ENCODE data around the gene SYNPO.

Gene SYNPO

DNA sequence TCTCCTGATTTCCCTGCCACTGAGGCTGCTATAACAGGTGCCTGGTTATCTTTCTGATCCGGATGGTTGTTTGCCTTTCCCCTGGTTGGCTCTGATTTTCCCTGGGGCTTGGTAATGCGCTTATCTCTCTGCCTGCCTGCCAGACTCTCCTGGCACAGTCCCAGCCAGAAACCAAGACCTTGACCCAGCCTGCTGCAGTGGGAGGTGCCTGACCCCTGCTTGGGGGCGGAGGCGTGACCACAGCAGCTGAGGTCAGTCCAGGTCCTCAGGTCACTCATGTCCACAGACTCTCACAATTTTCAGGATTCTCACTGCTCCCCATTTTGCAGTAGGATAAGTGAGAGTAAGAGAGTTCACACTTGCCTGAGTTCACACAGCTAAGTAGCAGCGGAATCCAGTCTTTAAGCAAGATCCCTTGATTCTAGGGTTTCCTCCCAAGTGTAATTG lies 24.4 kb upstream of the SYNPO start:
- H3K36me3 ChIP-seq (ENCODE audit: control insufficient read depth, low read length) = no peaks in the 10 kb centered on the region
- no peaks in the 10 kb centered on the region for H4K20me1 ChIP-seq (ENCODE audit: control insufficient read depth, insufficient read depth, low read depth, low read length)
- H3K4me3 ChIP-seq (ENCODE audit: low read length) = no peak overlapping the region
- H3K9me3 ChIP-seq (ENCODE audit: control insufficient read depth, insufficient read depth, low read length) = no peaks in the 10 kb centered on the region
- peaks cover 3% of the 10 kb centered on the region; the same call in 1 of the 2 replicates for H3K27me3 ChIP-seq (ENCODE audit: control insufficient read depth, low read length)
- no peak overlapping the region for H3K27ac ChIP-seq (ENCODE audit: low read depth, low read length)
- no peak for TF ChIP-seq EZH2phosphoT487 (IDR thresholded peaks at IDR 0.05; ENCODE audit: borderline replicate concordance, low read length)
- TF ChIP-seq, protein P1, sequence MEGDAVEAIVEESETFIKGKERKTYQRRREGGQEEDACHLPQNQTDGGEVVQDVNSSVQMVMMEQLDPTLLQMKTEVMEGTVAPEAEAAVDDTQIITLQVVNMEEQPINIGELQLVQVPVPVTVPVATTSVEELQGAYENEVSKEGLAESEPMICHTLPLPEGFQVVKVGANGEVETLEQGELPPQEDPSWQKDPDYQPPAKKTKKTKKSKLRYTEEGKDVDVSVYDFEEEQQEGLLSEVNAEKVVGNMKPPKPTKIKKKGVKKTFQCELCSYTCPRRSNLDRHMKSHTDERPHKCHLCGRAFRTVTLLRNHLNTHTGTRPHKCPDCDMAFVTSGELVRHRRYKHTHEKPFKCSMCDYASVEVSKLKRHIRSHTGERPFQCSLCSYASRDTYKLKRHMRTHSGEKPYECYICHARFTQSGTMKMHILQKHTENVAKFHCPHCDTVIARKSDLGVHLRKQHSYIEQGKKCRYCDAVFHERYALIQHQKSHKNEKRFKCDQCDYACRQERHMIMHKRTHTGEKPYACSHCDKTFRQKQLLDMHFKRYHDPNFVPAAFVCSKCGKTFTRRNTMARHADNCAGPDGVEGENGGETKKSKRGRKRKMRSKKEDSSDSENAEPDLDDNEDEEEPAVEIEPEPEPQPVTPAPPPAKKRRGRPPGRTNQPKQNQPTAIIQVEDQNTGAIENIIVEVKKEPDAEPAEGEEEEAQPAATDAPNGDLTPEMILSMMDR (IDR thresholded peaks at IDR 0.05; ENCODE audit: low read depth, low read length, poor library complexity, severe bottlenecking) = no peak
- no peaks in the 10 kb centered on the region for H3K4me1 ChIP-seq (ENCODE audit: control insufficient read depth, low read length)
- H3K79me2 ChIP-seq (ENCODE audit: control insufficient read depth, low read length) = no peaks in the 10 kb centered on the region
- no peaks in the 10 kb centered on the region for H3K9me2 ChIP-seq (replicated peaks; ENCODE audit: control insufficient read depth, low read length)
- no peaks in the 10 kb centered on the region for H3F3A ChIP-seq (ENCODE audit: control insufficient read depth, insufficient read depth)
- H3K4me2 ChIP-seq (ENCODE audit: low read length) = no peak overlapping the region

DNA sequence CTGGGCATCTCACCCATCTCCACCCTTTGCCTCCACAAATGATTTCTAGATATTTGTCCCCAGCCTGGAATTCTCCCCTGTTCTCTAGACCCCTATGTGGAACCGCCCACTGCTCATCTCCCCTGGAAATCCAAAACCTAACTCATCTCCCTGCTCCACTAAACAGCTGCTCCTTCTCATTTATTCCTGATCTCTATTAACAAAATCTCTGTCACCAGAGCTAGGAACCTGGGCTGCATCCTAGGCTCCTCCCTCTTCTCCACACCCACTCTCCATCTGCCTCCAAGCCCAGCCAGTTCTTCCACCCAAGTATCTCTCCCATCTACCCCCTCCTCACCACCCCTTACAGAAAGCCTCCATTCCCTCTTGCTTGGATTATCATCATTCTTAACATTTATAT lies 24.0 kb upstream of the SYNPO start:
- Histone ChIP-seq H3K27me3 (ENCODE audit: control insufficient read depth, low read length) (no peaks in the 10 kb centered on the region; the same call in 1 of the 2 replicates), H3F3A (ENCODE audit: control insufficient read depth, insufficient read depth) (no peaks in the 10 kb centered on the region), H3K9me3 (ENCODE audit: control insufficient read depth, insufficient read depth, low read length) (no peaks in the 10 kb centered on the region), H3K27ac (ENCODE audit: low read depth, low read length) (no peak overlapping the region), H3K4me3 (ENCODE audit: low read length) (no peak overlapping the region), H3K79me2 (ENCODE audit: control insufficient read depth, low read length) (no peaks in the 10 kb centered on the region), H4K20me1 (ENCODE audit: control insufficient read depth, insufficient read depth, low read depth, low read length) (no peaks in the 10 kb centered on the region), H3K4me2 (ENCODE audit: low read length) (no peak overlapping the region), H3K36me3 (ENCODE audit: control insufficient read depth, low read length) (no peaks in the 10 kb centered on the region), H3K9me2 (replicated peaks; ENCODE audit: control insufficient read depth, low read length) (no peaks in the 10 kb centered on the region), H3K4me1 (ENCODE audit: control insufficient read depth, low read length) (no peaks in the 10 kb centered on the region)
- no peak for TF ChIP-seq EZH2phosphoT487 (IDR thresholded peaks at IDR 0.05; ENCODE audit: borderline replicate concordance, low read length)
- TF ChIP-seq, protein P1 (IDR thresholded peaks at IDR 0.05; ENCODE audit: low read depth, low read length, poor library complexity, severe bottlenecking) = no peak

DNA sequence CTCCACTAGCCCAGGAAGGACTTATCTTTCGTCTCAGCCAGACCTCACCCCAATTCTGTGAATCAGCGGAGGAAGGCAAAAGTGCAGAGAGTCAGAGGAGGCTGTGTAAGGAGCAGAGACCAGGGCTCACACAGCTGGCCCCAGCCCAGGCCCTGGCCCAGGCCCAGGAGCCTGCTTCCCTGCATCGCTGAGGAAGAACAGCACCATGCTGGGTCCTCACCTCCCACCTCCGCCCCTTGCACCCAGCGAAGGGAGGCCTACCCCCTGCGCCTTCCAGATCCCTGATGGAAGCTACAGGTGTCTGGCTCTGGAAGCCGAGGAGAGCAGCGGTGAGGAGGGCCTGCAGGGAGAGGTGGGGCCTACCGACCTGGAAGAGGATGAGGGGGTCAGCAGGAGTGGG lies 22.3 kb upstream of the SYNPO start:
- no peaks in the 10 kb centered on the region for H3K79me2 ChIP-seq (ENCODE audit: control insufficient read depth, low read length)
- no peaks in the 10 kb centered on the region for H4K20me1 ChIP-seq (ENCODE audit: control insufficient read depth, insufficient read depth, low read depth, low read length)
- H3K9me2 ChIP-seq (replicated peaks; ENCODE audit: control insufficient read depth, low read length) = no peaks in the 10 kb centered on the region
- TF ChIP-seq, protein P1 (IDR thresholded peaks at IDR 0.05; ENCODE audit: low read depth, low read length, poor library complexity, severe bottlenecking) = no peak
- H3K27me3 ChIP-seq (ENCODE audit: control insufficient read depth, low read length) = peaks cover 10% of the 10 kb centered on the region
- no peaks in the 10 kb centered on the region for H3K36me3 ChIP-seq (ENCODE audit: control insufficient read depth, low read length)
- no peak overlapping the region for H3K27ac ChIP-seq (ENCODE audit: low read depth, low read length)
- no peak overlapping the region for H3K4me2 ChIP-seq (ENCODE audit: low read length)
- H3K4me3 ChIP-seq (ENCODE audit: low read length) = no peak overlapping the region
- H3K4me1 ChIP-seq (ENCODE audit: control insufficient read depth, low read length) = no peaks in the 10 kb centered on the region
- H3K9me3 ChIP-seq (ENCODE audit: control insufficient read depth, insufficient read depth, low read length) = no peaks in the 10 kb centered on the region
- H3F3A ChIP-seq (ENCODE audit: control insufficient read depth, insufficient read depth) = no peaks in the 10 kb centered on the region

Measured in DOHH2 (cell line).